Stimulated activated CD8-positive, alpha-beta memory T cell treated with anti-CD3 and anti-CD28 coated beads, Interleukin-15, amount 100 ng/mL, for 1 hour (primary cell): ENCODE data around the gene DTL.

ENCODE experiments used
- DNase-seq: peaks from one replicate; pipeline ENCODE4 v3.0.0-alpha.2; 2020; ENCODE audit warnings: low read depth

The DTL gene

DNA sequence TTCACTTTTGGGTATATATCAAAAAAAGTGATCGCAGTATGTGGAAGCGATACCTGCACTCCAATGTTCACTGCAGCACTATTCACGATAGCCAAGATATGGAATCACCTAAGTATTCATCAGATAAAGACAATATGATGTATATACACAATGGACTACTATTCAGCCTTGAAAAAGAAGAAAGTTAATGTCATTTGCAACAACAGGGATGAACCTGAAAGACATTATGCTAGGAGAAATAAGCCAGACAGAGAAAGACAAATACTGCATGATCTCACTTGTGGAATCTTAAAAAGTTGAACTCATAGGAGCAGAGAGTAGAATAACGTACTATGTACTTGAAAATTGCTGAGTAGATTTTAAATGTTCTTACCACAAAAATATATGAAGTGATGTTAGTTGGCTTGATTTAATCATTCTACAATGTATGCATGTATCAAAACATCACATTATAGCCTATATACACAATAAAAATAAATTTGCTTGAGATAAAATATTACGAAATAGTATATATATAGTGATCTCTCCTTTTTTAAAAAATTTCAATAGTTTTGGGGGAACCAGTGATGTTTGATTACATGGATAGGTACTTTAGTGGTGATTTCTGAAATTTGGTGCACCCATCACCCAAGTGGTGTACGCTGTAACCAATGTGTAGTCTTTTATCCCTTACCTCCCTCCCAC lies 56.0 kb downstream of the DTL start:
- DNase-seq, result no peak

DNA sequence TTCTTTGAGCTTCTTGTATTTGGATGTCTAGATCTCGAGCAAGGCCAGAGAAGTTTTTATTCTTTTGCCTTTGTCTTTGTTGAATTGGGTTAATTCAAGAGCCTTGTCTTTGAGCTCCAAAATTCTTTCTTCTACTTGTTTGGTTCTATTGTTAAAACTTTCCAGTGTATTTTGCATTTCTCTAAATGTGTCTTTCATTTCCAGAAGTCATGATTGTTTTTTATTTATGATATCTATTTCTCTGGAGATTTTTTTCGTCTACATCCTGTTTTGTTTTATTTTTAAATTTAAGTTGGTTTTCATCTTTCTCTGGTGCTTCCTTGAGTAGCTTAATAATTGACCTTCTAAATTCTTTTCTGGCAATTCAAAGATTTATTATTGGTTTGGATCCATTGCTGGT lies 61.8 kb downstream of the DTL start:
- no peak for DNase-seq

GRCh38 chr1:212098310-212098709 lies 62.8 kb downstream of the DTL start:
- no peak for DNase-seq

GRCh38 chr1:212098771-212099170 lies 63.2 kb downstream of the DTL start:
- DNase-seq, result no peak

DNA sequence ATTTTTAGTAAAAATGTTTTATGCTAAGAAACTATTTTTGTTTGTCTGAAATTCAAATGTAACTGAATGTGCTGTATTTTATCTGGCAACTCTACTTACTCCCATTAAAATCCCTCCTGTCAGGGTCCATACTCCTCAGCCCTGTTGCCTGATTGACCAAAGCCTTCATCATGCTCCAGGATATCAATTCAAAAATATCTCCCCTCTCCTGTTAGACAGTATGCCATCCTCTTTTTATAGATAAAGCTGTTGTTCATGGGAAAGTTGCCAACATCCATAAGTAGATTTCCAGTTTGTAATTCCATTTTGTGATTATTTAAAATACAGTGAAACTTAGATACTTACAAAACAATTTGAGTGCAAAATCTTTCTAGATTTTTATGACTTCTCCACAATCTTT lies 65.7 kb downstream of the DTL start:
- no peak for DNase-seq

DNA sequence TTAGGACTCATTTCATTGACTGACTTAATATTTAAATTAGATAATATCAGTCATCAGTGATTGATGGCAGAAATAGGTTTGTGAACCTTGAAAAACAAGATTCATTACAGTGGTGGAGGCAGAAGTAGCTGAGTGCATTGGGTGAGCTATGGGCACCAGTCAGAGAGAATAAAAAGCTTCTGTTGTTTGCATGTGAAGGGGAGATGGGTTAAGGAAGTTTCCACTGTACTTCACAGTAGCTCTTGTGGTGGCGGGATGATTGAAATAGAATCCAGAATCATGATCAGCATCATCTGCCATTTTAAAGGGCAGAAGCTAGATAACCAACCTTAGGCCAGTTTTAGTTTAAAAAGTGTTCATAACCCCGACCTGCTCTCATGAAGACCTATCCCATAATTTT lies 66.2 kb downstream of the DTL start:
- no peak for DNase-seq

GRCh38 chr1:212104586-212105325 lies 69.2 kb downstream of the DTL start:
- no peak for DNase-seq

DNA sequence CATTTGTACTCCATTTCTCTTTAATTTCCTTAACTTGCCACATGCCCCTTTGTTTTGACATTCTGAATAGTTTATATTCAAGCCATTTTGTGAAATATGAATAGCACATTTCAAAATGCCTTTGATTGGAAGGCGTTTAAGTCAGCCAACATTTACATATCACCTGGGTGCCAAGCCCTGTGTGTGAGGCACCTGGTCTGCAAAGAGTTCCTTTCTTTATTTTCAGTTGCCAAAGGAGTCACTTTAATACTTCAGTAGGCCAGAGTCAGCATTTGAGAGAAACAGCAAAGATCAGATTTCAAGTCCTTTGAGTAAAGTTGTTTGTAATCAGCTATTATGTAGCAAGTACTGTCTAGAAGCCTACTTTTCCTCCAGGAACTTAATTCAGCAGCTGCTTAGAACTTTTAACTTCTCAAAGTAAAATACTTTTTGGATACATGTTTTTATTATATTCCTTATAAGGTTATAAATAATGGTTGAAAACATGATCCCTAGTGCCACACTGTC lies 70.8 kb downstream of the DTL start:
- DNase-seq, result no peak

- no peak for DNase-seq
Observed at GRCh38 chr1:212107481-212107880, 71.9 kb downstream of the DTL start.

DNA sequence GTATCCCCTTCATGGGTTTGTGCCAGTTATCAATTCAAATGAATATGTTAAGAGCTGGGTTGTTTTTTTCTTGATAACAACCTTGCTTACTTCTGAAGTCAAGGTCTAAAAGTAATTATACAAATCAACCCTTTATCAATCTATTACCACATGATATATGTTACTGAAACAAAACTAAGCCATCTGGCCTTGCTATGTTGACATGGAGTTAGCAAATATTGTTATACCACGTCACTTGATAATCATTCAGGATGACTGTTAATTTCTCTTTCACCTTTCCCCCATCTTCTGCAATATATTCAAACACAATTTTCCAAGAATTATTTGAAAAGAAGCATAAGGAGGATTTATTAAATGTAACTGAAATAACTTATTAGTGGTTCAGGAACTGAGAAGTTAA lies 72.6 kb downstream of the DTL start:
- DNase-seq, result no peak

GRCh38 chr1:212108981-212109380 lies 73.4 kb downstream of the DTL start:
- no peak for DNase-seq

DNA sequence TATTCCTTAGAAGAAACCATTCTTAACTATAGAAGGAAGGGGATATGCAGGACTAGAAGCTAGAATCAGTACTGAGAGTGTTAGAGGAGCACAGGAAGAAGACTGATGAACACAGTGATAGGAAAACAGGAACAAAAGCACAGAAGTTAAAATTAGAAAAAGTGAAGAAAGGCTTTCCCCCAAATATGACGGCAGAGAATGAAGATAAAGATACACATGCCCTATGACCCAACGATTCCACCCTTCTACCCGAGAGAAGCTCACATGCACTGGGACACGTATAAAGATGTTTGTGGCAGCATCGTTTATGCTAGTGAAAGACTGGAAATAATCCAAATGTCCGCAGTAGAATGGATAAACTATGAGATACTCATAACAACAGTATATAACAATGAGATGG lies 74.2 kb downstream of the DTL start:
- DNase-seq, result no peak

DNA sequence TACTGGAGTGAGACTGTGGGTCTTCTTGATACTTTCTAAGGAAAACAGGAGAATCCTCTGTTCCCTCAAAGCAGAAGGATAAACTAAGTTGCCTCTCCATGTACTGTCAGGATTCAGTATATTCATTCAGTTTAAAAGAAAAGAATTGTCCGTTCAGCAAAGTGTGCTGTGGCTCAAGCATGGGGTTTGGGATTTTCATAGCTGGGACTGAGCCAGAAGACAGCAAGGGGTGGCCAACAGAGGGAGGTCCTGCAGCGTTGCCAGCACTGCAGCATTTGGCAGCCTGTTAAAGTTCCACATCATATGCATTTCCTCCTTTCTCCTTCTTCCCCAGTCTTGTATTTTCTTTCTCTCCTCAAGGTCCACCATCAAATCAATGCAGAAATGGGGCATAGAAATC lies 75.1 kb downstream of the DTL start:
- DNase-seq, result no peak

DNA sequence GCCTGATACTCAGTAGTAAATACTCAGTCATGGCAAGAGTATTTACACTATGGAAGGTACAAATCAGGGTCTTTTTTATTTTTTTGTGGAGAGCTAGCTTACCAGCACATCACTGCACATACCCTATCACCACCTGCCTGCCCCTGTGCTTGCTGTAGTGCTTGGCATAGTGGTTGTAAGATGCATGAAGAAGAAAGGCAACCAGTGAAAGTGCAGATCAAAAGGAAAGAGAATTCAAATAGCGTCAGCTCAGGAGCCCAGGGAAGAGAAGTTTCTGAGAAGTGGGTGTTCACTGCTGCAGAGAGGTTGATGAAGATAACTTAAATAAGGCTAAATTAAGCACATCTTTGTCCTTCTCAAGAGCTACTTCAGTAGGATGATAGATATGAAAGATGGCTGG lies 76.0 kb downstream of the DTL start:
- DNase-seq, result no peak

DNA sequence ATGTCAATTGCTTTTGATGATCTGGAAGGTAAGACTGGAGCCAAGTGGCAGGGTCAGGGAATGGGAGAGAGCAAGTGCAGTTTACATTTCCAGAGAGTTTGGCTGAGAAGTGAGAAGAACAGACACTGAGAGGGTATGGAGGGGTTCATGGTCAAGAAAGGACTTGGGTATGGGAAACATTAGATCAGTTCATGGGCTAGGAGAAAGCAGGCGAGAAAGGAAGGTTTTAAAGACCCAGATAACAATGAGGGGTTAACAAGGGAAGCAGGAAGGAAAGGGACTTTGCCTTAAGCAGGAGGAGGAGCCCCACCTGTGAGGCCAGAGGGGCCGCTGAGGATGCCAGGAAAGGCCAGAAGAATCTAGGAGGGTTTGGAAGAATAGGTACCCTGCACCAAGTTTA lies 78.2 kb downstream of the DTL start:
- DNase-seq, result no peak

GRCh38 chr1:212118167-212118871 lies 82.8 kb downstream of the DTL start:
- DNase-seq, result no peak

GRCh38 chr1:212118872-212119260 lies 83.3 kb downstream of the DTL start:
- no peak for DNase-seq

GRCh38 chr1:212119397-212119837 lies 83.9 kb downstream of the DTL start:
- DNase-seq, result no peak

GRCh38 chr1:212119863-212120262 lies 84.3 kb downstream of the DTL start:
- no peak for DNase-seq

DNA sequence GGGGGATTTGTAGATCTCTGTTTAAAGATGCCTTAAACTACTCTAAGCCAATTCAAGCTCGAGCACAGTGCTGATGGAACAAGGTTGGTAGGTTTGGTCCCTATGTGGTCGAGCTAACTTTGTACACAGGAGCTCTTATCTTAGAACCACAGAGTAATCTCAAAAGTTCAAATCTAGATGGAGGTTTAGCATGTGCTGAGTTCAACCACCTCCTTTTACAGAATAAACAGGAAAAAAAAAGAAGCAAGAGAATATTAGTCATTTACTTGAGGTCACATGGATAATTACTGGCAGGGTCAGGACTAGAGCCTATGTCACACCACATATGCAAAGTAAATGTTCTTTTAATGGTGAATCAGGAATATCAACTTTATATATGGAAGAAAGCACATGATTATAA lies 86.2 kb downstream of the DTL start:
- DNase-seq, result no peak

DNA sequence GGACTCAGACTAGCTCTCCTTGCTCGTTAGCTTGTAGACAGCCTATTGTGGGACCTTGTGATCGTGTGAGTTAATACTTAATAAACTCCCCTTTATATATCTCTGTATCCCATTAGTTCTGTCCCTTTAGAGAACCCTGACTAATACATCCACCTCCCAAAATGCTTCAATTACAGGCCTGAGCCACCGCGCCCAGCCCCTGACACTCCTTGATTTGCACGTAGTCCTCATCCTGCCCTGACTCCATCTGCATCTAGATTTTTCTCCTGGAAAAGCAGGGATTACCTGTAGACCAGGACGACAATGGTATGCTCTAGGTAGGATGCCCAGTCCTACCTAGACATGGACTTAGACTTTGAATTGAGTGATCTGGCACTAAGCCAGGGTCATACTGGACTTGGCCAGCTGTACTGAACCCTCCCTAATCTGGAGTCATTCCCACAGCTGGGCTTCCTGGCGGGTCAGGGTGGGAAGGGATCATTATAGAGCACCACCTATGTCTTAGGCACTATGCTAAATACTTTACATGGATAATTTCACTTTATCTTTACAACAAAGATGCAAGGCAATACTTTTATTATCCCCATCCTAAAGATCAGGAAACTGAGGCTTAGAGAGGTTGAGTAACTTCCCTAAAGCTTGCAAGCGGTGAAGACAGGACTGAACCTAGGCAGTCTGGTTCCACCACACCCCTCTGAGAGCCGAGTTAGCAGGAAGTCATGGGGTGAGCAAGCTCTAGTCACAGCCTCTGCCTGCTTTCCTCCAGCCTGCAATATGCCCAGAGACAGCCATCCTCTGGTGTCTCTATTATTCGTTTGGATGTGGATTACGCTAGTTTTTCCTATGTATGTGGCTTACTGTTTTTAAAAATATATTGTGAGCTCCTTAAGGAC lies 89.4 kb downstream of the DTL start:
- DNase-seq, result no peak

GRCh38 chr1:212125654-212126053 lies 90.1 kb downstream of the DTL start:
- no peak for DNase-seq
